SK-N-SH treated with all-trans-retinoic acid at 6 μM for 48 hours (cell line): ENCODE results near the gene CBLB.

Source experiments
- ISL1 ChIP-seq: fragments of 250-450 bp; sonication (Bioruptor Pico); IDR thresholded peaks from 2 replicates; pipeline ENCODE4 v2.1.2; 2022; ENCODE audit warnings: mild to moderate bottlenecking, moderate library complexity
- PATZ1 ChIP-seq: fragments of 250-450 bp; sonication (Bioruptor Pico); IDR thresholded peaks from 2 replicates; pipeline ENCODE4 v1.8.0; 2020; ENCODE audit warnings: mild to moderate bottlenecking, moderate library complexity, borderline replicate concordance
- ZFP30 ChIP-seq: fragments of 450-650 bp; formaldehyde crosslinking; IDR thresholded peaks from 2 replicates; pipeline ENCODE4 v1.5.0; 2022; ENCODE audit warnings: mild to moderate bottlenecking, moderate library complexity

DNA sequence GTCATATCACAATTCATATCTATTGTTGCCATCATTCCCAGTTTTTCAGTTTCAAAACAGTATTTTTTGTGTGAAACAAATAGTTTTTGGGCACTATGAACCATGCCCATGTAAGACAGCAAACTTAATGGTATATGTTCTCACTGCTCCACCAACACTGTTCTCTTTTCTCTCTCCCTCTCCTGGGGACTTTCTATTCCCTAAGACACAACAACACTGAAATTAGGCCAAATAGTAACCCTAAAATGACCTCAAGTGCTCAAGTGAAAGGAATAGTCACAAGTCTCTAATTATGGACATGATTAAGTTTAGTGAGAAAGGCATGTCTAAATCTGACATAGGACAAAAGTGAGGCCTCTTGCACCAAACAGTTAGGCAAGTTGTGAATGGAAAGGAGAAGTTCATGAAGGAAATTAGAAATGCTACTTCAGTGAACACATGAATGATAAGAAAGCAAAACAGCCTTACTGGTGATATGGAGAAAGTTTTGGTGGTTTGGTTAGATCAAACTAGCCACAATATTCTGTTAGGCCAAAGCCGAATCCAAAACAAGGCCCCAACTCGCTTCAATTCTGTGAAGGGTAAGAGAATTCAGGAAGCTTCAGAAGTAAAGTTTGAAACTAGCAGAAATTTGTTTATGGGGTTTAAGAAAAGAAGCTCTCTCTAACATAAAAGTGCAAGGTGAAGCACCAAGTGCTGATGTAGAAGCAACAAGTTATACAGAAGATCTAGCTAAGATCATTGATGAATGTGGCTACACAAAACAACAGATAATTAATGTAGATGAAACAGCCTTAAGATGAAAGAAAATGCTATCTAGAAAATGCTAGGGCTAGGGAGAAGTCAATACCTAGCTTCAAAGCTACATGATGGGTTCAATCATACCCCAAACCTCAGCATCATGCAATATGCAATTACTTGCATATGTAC lies 104.2 kb downstream of the CBLB start:
- no peak for TF ChIP-seq ZFP30 (CRISPR knock-in tag)
- no peak for TF ChIP-seq ISL1
- TF ChIP-seq PATZ1 (CRISPR knock-in tag) = no peak
